GM21360 (cell line): ENCODE data around the gene PPA1.
"Not testable (repeated sequence)": the region's sequence is repeated elsewhere in the genome, so short reads cannot be mapped to it uniquely, and the experiment has no call there.

ENCODE experiments used
- ATAC-seq: cut with Tn5 transposase; IDR thresholded peaks from one replicate; pipeline ENCODE4 v1.9.1; 2021; ENCODE audit warnings: mild to moderate bottlenecking, moderate library complexity; ENCODE audit not compliant: unreplicated experiment

Gene PPA1

DNA sequence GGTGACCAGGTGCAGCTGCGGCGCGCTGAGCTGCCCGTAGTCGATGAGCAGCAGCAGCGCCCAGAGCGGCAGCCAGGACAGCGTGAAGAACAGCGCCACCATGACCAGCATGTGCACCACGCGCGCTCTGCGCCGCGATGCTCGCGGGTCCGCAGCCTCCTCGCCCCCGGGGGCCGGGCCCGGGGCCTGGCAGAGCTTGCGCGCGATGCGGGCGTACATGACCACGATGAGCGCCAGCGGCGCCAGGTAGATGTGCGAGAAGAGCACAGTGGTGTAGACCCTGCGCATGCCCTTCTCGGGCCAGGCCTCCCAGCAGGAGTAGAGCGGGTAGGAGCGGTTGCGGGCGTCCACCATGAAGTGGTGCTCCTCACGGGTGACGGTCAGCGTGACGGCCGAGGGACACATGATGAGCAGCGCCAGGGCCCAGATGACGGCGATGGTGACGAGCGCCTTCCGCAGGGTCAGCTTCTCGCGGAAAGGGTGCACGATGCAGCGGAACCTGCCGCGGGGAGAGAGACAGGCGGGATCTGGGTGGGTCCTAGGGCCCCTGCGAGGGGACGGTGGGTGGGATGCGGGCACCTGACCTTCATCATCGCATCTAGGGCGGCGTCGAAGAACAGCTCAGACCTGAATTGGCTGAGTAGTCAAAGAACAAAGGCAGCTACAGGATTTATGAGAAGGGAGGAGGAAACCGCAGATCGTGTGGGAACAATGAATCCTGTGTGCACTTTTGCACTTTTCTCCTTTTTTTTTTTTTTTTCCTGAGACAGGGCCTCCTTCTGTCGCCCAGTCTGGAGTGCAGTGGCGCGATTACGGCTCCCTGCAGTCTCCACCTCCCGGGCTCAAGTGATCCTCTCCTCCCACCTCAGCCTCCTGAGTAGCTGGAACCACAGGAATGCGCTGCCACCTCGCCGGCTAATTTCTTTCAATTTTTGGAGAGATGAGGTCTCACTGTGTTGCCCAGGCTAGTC lies 22.4 kb upstream of the PPA1 start:
- no peak for ATAC-seq

DNA sequence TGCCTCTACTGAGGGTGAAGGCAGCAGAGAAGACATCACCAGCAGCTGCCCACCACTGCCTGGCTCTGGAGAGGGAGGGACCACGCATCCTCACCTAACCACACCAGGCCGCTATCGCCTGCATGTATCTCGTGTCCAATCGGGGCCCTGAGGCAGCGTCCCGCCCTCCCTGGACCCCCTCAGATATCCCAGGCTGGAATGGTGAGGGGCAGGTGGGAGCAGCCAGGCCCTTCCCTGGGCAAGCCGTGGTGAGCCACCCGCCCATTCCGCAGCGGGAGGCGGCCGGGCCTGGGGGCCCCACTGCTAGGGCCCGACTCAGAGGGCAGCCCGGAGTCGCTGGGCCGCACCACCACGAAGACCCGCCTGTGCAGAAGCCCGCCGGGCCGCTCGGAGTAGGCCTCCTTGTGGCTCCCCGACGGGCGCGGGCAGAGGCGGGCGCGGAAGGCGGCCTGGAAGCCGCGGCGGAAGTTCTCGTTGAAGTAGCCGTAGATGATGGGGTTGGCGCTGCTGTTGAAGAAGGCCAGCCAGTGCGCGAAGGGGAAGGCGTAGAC lies 21.6 kb upstream of the PPA1 start:
- ATAC-seq, result no peak

DNA sequence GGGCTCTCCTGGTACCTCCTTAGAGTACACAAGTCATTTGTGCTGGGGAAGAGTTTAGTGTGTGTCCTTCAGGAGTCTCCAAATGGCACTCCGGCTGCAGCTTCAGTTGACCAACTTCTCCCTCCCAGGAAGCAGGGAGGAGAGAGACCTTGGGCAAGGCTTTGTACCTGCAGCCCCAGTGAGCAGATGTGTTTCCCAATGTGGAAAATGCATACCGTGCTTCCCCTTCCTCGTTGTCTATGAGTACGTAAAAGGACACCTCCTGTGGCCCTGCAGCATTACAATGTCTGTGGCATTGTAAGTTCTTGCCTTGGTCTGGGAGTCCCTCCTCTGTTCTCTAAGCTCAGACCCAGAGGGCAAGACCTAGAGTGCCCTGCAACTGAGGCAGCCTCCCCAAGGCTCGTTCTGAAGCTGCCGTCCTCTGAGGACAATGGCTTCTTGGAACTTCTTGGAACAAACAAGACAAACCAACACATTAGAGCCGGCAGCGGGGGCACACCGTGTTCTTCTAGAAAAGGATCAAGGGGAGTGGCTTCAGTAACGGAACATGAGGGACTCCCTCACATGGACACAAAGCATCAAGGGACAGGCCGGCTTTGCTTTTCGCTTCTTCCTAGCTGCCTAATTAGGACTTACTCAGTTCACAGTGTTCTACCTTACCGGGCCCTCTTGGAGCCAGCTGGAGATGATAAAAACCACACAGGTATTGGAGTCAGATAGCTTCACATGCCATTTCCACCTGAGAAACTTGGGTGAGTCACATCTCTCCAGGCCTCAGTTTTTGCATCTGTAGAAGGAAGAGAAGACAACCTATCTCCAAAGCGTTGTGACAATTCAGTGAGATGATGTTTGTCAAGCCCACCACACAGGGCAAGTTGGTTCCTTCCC lies 20.9 kb upstream of the PPA1 start:
- ATAC-seq, result no peak

DNA sequence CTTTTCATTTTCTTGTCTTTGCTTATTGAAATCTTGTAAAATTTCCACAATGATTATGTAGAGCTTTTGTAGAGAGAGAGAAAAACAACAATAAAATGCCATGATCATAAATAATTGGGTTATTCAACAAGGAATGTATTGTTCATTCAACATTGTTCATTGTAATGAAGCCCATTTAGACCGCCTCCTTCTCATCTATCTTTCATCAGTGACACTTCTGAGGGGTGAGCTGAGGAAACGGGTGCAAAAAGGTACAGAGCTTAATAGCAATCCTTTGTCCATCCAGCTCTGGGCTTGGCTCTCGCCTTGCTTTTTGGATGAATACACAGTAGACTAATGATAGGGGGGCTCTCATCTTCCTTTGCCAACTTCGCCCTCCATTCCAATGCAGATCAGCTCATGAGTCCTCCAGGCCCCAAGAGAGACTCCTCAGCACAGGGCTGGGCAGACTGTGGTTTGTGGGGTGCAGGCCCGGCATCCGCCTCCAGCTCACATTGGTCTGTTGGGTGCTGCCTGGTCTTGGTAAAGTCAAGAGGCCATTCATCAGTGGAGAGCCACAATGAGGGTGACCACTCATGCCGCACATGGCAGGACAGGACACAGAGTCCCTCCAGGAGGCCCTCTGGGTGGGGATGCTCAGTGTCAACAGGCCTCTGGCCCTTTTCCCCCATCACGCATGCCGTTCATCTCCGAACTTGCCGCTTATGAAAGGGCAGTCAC lies 17.9 kb upstream of the PPA1 start:
- no peak for ATAC-seq

DNA sequence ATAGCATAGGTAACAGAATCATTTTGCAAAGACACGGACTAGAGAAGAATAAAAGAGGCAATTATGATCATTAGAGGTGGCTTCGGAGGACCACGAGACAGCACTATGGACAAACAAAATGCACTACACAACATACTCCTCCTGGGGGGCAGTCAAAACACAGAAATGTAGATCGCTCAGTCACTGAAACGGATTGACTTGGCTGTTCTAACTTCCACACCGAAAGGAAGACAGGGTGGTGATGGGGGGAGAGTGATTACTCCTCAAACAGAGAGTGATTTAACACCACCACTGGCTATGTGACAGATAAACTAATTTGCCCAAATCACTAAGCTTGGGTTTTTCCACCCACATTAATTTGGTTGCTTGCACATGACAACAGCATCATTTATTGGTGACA lies 14.1 kb upstream of the PPA1 start:
- no peak for ATAC-seq

DNA sequence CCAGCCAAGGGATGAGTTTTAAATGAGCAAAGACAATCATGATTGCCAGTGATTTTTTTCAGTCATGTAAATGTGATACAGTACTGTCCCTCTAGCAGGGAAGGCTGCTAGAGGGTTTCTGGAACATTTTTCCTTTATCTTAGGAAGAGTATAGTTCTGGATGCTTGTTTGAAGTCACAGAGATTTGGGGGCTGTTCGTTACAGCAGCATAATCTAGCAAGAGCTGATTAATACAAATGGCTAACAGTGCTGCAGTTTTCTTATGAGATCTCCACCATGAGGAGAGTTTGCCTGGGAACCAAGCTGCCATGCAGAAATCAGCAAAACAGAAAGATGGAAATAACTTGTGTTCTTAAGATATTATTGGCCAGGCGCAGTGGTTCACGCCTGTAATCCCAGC lies 7.9 kb upstream of the PPA1 start:
- no peak for ATAC-seq

DNA sequence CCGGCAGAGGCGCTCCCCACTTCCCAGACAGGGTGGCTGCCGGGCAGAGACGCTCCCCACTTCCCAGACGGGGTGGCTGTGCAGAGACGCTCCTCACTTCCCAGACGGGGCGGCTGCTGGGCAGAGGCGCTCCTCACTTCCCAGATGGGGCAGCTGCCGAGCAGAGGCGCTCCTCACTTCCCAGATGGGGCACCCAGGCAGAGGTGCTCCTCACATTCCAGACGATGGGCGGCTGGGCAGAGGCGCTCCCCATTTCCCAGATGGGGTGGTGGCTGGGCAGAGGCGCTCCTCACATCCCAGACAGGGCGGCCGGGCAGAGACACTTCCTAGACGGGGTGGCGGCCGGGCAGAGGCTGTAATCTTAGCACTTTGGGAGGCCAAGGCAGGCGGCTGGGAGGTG lies 6.8 kb upstream of the PPA1 start:
- not testable (repeated sequence) for ATAC-seq

DNA sequence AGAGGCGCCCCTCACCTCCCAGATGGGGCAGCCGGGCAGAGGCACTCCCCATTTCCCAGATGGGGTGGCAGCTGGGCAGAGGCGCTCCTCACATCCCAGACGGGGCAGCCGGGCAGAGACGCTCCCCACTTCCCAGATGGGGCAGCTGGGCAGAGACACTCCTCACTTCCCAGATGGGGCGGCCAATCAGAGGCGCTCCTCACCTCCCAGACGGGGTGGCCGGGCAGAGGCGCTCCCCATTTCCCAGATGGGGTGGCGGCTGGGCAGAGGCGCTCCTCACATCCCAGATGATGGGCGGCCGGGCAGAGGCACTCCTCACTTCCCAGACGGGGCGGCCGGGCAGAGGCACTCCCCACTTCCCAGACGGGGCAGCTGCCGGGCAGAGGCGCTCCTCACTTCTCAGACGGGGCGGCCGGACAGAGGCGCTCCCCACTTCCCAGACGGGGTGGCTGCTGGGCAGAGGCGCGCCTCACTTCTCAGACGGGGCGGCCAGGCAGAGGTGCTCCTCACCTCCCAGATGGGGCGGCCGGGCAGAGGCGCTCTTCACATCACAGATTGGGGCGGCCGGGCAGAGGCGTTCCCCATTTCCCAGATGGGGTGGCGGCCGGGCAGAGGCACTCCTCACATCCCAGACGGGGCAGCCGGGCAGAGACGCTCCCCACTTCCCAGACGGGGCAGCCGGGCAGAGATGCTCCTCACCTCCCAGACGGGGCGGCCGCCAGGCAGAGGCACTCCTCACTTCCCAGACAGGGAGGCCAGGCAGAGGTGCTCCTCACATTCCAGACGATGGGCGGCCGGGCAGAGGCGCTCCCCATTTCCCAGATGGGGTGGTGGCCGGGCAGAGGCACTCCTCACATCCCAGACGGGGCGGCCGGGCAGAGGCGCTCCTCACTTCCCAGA lies 6.1 kb upstream of the PPA1 start:
- ATAC-seq, result not testable (repeated sequence)

DNA sequence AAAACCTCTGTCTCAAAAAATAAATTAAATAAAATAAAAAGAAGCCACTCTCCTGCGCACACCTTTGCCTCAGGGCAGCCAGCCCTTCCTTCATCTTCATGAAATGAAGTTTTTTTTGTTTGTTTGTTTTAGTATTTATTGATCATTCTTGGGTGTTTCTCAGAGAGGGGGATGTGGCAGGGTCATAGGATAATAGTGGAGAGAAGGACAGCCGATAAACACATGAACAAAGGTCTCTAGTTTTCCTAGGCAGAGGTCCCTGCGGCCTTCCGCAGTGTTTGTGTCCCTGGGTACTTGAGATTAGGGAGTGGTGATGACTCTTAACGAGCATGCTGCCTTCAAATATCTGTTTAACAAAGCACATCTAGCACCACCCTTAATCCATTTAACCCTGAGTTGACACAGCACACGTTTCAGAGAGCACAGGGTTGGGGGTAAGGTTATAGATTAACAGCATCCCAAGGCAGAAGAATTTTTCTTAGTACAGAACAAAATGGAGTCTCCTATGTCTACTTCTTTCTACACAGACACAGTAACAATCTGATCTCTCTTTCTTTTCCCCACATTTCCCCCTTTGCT lies 4.8 kb upstream of the PPA1 start:
- not testable (repeated sequence) for ATAC-seq

DNA sequence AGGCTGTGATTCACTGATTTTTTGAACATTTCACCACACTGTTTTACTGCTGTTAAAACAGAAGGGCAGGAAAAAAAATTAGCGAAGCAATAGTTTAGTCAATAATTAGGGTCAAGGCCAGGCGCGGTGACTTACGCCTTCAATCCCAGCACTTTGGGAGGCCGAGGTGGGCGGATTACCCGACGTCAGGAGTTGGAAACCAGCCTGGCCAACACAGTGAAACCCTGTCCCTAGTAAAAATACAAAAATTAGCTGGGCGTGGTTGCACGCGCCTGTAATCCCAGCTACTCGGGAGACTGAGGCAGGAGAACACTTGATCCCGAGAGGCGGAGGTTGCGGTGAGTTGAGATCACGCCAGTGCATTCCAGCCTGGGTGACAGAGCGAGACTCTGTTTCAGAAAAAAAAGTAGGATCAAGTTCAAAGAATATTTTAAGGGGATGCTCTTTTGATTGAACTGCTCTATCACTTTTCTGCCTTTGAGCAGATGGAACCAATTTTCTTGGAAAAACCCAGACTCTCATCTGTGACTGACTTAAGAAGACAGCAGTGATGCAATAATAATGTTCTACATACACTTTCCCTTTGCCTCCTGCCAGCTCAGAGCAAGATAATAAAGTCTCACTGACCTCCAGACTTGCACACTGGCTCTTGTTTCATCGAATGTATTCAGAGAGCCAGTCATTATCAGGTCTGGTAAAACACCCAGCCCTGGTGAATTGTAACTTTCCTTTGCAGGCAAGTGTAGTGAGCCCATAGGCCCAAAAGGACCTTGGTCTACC lies 1.6 kb upstream of the PPA1 start:
- no peak for ATAC-seq

DNA sequence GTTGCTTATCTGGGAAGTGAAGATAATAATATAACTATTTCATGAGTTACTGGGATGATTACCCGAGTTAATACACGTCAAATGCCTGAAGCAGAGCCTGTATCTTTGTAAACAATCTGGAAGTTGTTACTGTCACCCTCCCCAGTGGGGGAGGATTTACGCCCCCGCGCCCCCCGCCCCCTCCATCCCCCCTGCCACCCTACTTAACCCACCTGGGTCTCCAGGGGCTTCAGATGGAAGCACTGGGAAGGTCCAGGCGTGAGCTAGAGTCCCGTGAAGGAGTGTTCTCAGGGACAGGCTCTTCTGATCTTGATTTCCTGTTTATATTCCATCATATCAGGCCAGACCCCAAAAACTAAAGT lies 691 bp upstream of the PPA1 start:
- ATAC-seq, result no peak

DNA sequence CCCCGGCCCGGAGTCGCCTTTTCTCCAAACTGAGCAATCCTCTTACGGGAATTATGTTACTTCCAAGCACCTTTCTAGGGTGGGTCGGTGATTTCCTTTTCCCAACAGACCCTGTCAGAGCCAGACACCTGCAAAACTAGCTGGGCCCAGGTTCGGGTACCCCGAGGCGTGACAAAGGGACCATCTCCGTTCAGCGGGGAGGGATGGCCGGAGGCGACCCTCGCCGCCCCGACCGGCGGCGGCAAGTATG lies 445 bp downstream of the PPA1 start:
- no peak for ATAC-seq

DNA sequence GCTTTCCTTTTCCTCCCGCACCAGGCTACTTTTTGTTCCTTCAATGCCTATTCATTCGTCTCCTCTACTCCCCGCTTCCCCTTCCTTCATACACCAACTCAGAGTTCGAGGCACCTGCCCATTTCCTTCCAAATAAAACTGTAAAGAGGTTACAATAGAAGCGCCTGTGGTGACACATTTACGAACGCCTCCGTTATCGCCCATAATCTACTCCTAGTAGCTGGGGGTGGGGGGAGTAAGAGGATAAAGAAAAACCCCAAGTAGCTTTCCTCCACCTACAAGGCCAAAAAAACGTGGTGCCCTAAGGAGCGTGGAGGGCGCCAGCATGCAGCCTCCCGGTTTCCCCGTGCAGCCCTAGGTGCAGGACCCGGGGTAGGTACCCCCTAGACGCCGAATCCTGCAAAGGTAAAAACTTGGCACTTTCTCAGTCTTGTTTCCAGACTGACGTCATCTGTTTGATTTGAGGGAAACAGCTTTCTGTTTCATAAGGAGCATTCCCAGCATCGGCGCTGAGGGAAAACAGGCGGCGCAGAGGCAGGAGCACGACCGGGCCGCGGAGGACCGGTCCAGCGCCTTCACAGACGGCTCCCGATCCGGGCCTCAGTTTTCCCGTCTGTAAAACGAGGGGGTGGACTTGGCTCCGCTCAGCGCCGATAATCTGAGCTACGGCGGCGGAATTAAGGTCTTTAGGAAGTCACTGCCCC lies 922 bp downstream of the PPA1 start:
- ATAC-seq, result no peak

DNA sequence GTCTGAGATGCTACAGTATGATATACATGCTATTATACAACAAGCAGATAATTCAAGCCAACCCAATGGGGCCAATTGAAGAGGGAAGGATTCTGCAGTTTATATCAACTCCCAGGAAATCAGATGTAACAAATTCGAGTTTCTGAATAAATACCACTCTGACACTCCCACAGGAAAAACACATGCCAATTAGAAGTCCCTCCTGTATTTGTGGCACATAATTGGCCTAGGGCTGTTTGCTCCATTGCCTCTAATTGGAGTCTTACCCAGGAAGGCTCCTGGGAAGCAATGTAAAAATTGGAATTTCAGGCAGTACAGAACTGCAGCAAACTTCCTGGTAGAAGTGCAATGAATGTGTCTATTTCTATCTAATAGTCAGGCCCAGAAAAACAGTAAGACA lies 4.7 kb downstream of the PPA1 start:
- no peak for ATAC-seq

DNA sequence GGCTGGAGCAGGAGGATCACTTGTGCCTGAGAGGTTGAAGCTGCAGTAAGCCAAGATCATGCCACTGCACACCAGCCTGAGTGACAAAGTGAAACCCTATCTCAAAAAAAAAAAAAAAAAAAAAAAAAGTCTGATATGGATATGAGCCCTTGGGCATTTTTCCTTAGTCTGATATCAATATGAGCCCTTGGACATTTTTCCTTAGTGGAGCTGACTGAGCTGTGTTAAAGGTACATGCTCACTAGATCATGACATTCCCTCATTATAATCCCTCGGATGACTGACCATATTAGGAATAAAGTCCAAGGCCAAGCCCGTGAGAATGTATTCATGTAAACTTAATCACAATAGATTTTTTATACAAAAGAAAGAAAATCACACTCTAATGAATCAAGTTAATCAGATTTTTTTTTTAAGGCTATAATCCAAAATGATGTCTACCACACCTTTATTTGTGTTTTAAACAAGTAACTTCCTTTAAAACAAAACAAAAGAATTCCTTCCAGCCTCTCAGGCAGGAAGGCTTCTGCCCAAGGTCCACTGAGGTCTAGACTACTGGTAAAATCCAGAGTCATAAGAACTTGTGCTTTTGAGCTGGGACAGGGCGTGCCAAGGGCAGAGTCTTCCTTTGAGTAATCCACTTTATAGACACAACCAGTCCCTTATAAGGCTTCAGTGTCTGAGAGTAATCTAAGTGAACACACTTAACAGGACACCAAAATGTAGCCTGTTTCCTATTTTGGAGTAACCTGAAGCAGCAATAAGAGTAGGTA lies 5.5 kb downstream of the PPA1 start:
- ATAC-seq, result no peak

DNA sequence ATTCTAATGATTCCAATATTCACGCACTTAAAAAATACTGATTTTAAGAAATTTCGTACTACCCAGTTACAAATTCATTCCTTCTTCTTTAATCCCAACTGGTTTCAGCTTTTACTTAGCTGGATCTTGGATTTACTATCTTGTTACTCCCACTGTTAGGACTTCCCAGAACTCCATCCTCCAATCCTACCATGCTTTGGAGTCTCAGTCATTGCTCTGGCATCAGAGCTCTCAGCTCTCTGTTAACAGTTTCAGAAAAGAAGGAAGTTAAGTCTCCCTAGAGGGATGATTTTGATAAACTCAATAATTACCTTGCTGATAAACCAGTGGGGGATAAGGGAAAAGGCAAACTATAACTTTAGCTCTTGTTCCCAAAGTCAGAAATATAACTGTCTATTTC lies 9.5 kb downstream of the PPA1 start:
- no peak for ATAC-seq

DNA sequence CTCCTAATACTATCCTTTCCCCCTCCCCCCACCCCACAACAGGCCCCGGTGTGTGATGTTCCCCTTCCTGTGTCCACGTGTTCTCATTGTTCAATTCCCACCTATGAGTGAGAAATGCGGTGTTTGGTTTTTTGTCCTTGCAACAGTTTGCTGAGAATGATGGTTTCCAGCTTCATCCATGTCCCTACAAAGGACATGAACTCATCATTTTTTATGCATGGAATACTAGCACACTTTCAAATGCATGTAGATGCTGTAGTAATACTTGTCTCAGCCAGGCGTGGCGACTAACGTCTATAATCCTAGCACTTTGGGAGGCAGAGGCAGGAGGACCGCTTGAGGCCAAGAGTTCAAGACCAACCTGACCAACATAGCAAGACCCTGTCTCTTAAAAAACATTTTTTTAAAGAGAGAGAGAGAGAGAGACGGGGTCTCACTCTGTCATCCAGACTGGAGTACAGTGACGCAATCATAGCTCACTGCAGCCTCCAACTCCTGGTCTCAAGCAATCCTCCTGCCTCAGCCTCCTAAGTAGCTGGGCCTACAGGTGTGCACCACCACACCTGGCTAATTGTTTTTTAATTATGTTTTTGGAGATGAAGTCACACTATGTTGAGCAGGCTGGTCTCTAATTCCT lies 10.3 kb downstream of the PPA1 start:
- ATAC-seq, result not testable (repeated sequence)
